Measurements from ENCODE around the gene MRPS2.

MRPS2 gene

DNA sequence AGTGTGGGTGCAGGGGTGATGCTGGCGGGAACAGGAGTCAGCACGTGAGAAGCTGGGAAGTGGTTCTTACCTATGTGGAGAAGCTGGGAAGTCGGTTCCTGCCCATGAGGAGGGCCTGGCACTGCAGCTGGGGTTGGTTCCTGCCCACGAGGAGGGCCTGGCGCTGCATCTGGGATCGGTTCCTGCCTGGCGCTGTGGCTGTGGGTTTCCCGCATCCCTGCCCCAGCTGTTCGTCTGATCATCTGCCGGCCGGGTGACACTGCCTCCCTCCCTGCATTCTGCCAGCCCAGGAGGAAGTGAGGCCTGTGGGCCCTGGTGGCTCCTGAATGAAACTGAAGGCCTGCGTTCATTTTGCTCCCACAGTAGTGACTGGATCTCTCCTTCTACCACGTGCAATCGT, 50.5 kb downstream of the MRPS2 start:
- TF ChIP-seq, protein P1, sequence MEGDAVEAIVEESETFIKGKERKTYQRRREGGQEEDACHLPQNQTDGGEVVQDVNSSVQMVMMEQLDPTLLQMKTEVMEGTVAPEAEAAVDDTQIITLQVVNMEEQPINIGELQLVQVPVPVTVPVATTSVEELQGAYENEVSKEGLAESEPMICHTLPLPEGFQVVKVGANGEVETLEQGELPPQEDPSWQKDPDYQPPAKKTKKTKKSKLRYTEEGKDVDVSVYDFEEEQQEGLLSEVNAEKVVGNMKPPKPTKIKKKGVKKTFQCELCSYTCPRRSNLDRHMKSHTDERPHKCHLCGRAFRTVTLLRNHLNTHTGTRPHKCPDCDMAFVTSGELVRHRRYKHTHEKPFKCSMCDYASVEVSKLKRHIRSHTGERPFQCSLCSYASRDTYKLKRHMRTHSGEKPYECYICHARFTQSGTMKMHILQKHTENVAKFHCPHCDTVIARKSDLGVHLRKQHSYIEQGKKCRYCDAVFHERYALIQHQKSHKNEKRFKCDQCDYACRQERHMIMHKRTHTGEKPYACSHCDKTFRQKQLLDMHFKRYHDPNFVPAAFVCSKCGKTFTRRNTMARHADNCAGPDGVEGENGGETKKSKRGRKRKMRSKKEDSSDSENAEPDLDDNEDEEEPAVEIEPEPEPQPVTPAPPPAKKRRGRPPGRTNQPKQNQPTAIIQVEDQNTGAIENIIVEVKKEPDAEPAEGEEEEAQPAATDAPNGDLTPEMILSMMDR (IDR thresholded peaks at IDR 0.05; ENCODE audit: low read depth, low read length): no peak
- DNase-seq (ENCODE audit: extremely low read depth, low read depth): no peak

GRCh38 chr9:135551456-135551855, 51.0 kb downstream of the MRPS2 start:
- TF ChIP-seq, protein P1 (IDR thresholded peaks at IDR 0.05; ENCODE audit: low read depth, low read length): no peak
- no peak for DNase-seq (ENCODE audit: extremely low read depth, low read depth)

GRCh38 chr9:135552021-135552697, 51.7 kb downstream of the MRPS2 start:
- no peak for DNase-seq (ENCODE audit: extremely low read depth, low read depth)
- TF ChIP-seq, protein P1 (IDR thresholded peaks at IDR 0.05; ENCODE audit: low read depth, low read length): no peak

- DNase-seq (ENCODE audit: extremely low read depth, low read depth): no peak
- TF ChIP-seq, protein P1 (IDR thresholded peaks at IDR 0.05; ENCODE audit: low read depth, low read length): no peak
Measured at GRCh38 chr9:135552698-135553171, 52.3 kb downstream of the MRPS2 start.

Data from AG09319 (cell line).